A549 (cell line): ENCODE results near the gene FAM151B. TPM values are rescaled to one million over a fixed set of nuclear protein-coding genes. Genes with fewer than 3 reads are reported as not detected.

ENCODE experiments used
- ATAC-seq, 2 experiments: fragments of 200-7000 bp in 1 of 2; fragments of >200 bp in 1 of 2; cut with Nextera tagmentation in 1 of 2; cut with Tn5 transposase in 1 of 2; 3 replicates each; pipeline versions ENCODE4 v1.8.0 to v1.9.1; 2018 to 2020; ENCODE audit warnings: mild to moderate bottlenecking in 1 of 2, moderate library complexity in 1 of 2
- CTCF ChIA-PET: fragments of 300-600 bp; sonication (Branson Sonifier 250); formaldehyde crosslinking; extraction: SDS; loops from one replicate; lab custom pipeline; 2021; ENCODE audit warnings: antibody characterized with exemption, inconsistent platforms; lab: Yijun Ruan, JAX
- POLR2A ChIA-PET: fragments of 350-600 bp; formaldehyde crosslinking; extraction: SDS; loops from one replicate; lab custom pipeline; 2021; ENCODE audit warnings: antibody characterized with exemption, inconsistent platforms; lab: Yijun Ruan, JAX
- DNase-seq, 2 experiments: peaks; one replicate each; pipeline versions ENCODE4 v3.0.0 to v3.0.0-alpha.2; 2011 to 2016; ENCODE audit warnings: low read depth in 1 of 2, low spot score in 1 of 2
- FAIRE-seq: peaks from 2 replicates; lab custom pipeline; 2011; peaks lifted over from hg19 to GRCh38; lab: Jason Lieb, UNC
- H3K27ac ChIP-seq, 2 experiments: fragments of >200 bp; sonication (Bioruptor Twin); formaldehyde crosslinking; 3 replicates each; pipeline ENCODE4 v1.5.1; 2016 to 2017
- H3K4me1 ChIP-seq: fragments of >200 bp; sonication (Bioruptor Twin); formaldehyde crosslinking; 3 replicates; pipeline ENCODE4 v1.6.1; 2016
- H3K4me2 ChIP-seq: fragments of >200 bp; sonication (Bioruptor Twin); formaldehyde crosslinking; 3 replicates; pipeline ENCODE4 v1.6.1; 2016
- H3K4me3 ChIP-seq: fragments of >200 bp; sonication (Bioruptor Twin); formaldehyde crosslinking; 3 replicates; pipeline ENCODE4 v1.5.1; 2016
- H3K9me3 ChIP-seq: fragments of >200 bp; sonication (Bioruptor Twin); formaldehyde crosslinking; 3 replicates; pipeline ENCODE4 v1.6.1; 2016
- CBX8 ChIP-seq: fragments of 200-600 bp; sonication (generic); IDR thresholded peaks from 2 replicates; pipeline ENCODE4 v1.6.1; 2016
- CEBPB ChIP-seq, 2 experiments: fragments of >200 bp in 1 of 2; sonication (Bioruptor Twin) in 1 of 2; formaldehyde crosslinking in 1 of 2; IDR thresholded peaks; 2 replicates each; pipeline ENCODE4 v1.6.1; 2012 to 2016
- CHD2 ChIP-seq: fragments of 150-350 bp; IDR thresholded peaks from 2 replicates; pipeline ENCODE4 v1.6.1; 2014; ENCODE audit warnings: low read length; ENCODE audit not compliant: partially characterized antibody
- CHD4 ChIP-seq: fragments of 200-600 bp; sonication (generic); IDR thresholded peaks from 2 replicates; pipeline ENCODE4 v1.6.1; 2016; ENCODE audit warnings: antibody characterized with exemption, mild to moderate bottlenecking, borderline replicate concordance
- E2F6 ChIP-seq: IDR thresholded peaks from 2 replicates; pipeline ENCODE4 v1.6.1; 2012; ENCODE audit warnings: low read depth, borderline replicate concordance
- EHMT2 ChIP-seq: fragments of 200-600 bp; sonication (generic); IDR thresholded peaks from 2 replicates; pipeline ENCODE4 v1.6.1; 2016; ENCODE audit warnings: antibody characterized with exemption, low read depth, mild to moderate bottlenecking, moderate library complexity
- ESRRA ChIP-seq: fragments of 150-350 bp; IDR thresholded peaks from 2 replicates; pipeline ENCODE4 v1.6.1; 2014; ENCODE audit warnings: mild to moderate bottlenecking, low read length, borderline replicate concordance
- FOXS1 ChIP-seq: fragments of 250-450 bp; sonication (Bioruptor Pico); IDR thresholded peaks from 2 replicates; pipeline ENCODE4 v1.5.0; 2020; ENCODE audit warnings: mild to moderate bottlenecking, moderate library complexity
- HES2 ChIP-seq: fragments of >200 bp; sonication (Bioruptor Twin); formaldehyde crosslinking; IDR thresholded peaks from 2 replicates; pipeline ENCODE4 v1.6.1; 2016
- HEYL ChIP-seq: fragments of 250-450 bp; sonication (Bioruptor Pico); IDR thresholded peaks from 2 replicates; pipeline ENCODE4 v1.8.0; 2021; ENCODE audit warnings: mild to moderate bottlenecking, moderate library complexity
- HMGXB4 ChIP-seq: fragments of 250-450 bp; sonication (Bioruptor Pico); IDR thresholded peaks from 2 replicates; pipeline ENCODE4 v1.5.0; 2021; ENCODE audit warnings: mild to moderate bottlenecking, moderate library complexity, borderline replicate concordance
- HOXB5 ChIP-seq: fragments of 250-450 bp; sonication (Bioruptor Pico); IDR thresholded peaks from 2 replicates; pipeline ENCODE4 v1.5.0; 2020; ENCODE audit warnings: mild to moderate bottlenecking, moderate library complexity
- MAX ChIP-seq: IDR thresholded peaks from 2 replicates; pipeline ENCODE4 v1.6.1; 2012
- NPAS2 ChIP-seq: fragments of 250-450 bp; sonication (Bioruptor Pico); IDR thresholded peaks from 2 replicates; pipeline ENCODE4 v1.8.0; 2022; ENCODE audit warnings: mild to moderate bottlenecking, moderate library complexity, borderline replicate concordance
- POLR2AphosphoS2 ChIP-seq: conservative IDR thresholded peaks from 2 replicates; pipeline ENCODE4 v1.6.1; 2012; ENCODE audit warnings: low read length, improper control_type of control experiment, inconsistent platforms
- RAD21 ChIP-seq, 2 experiments: fragments of >200 bp in 1 of 2; sonication (Bioruptor Twin) in 1 of 2; formaldehyde crosslinking in 1 of 2; IDR thresholded peaks in 1 of 2; conservative IDR thresholded peaks in 1 of 2; 2 replicates in 1 of 2; 3 replicates in 1 of 2; pipeline ENCODE4 v1.6.1; 2012 to 2018; ENCODE audit warnings: inconsistent platforms in 1 of 2
- RARB ChIP-seq: fragments of 250-450 bp; sonication (Bioruptor Pico); IDR thresholded peaks from 2 replicates; pipeline ENCODE4 v1.8.0; 2021; ENCODE audit warnings: mild to moderate bottlenecking, moderate library complexity
- RCOR1 ChIP-seq: fragments of 150-350 bp; IDR thresholded peaks from 2 replicates; pipeline ENCODE4 v1.6.1; 2014; ENCODE audit warnings: antibody characterized with exemption, low read length, low read depth
- REST ChIP-seq: fragments of 200-600 bp; sonication (generic); IDR thresholded peaks from 2 replicates; pipeline ENCODE4 v1.6.1; 2016; ENCODE audit warnings: antibody characterized with exemption, mild to moderate bottlenecking, moderate library complexity
- RNF2 ChIP-seq: fragments of 200-600 bp; sonication (generic); IDR thresholded peaks from 2 replicates; pipeline ENCODE4 v1.6.1; 2016; ENCODE audit warnings: low read depth, mild to moderate bottlenecking, antibody characterized with exemption, moderate library complexity, borderline replicate concordance
- SMC3 ChIP-seq: fragments of >200 bp; sonication (Bioruptor Twin); formaldehyde crosslinking; IDR thresholded peaks from 3 replicates; pipeline ENCODE4 v1.6.1; 2018; ENCODE audit warnings: inconsistent platforms
- SREBF2 ChIP-seq: fragments of 450-650 bp; IDR thresholded peaks from 2 replicates; pipeline ENCODE4 v1.6.1; 2014; ENCODE audit warnings: mild to moderate bottlenecking, moderate library complexity
- TP53 ChIP-seq: fragments of 250-450 bp; sonication (Bioruptor Pico); IDR thresholded peaks from 2 replicates; pipeline ENCODE4 v1.5.0; 2021; ENCODE audit warnings: mild to moderate bottlenecking, moderate library complexity
- ZC3H11A ChIP-seq: fragments of 450-650 bp; IDR thresholded peaks from 2 replicates; pipeline ENCODE4 v1.6.1; 2014; ENCODE audit warnings: antibody characterized with exemption, mild to moderate bottlenecking
- ZFP36 ChIP-seq: fragments of 450-650 bp; IDR thresholded peaks from 2 replicates; pipeline ENCODE4 v1.6.1; 2014; ENCODE audit warnings: borderline replicate concordance; ENCODE audit not compliant: partially characterized antibody
- ZSCAN20 ChIP-seq: fragments of 250-450 bp; sonication (Bioruptor Pico); IDR thresholded peaks from 2 replicates; pipeline ENCODE4 v1.8.0; 2022; ENCODE audit warnings: mild to moderate bottlenecking, moderate library complexity
- WGBS: methylation state at CpG from one replicate; pipeline ENCODE4 v1.1.6; 2017; ENCODE audit errors: missing lambda C conversion rate; 5-methylcytosine and 5-hydroxymethylcytosine counted together
- polyA plus RNA-seq, 4 experiments: library from polyadenylated mRNA; depleted of rRNA in 3 of 4; stranded (reverse); fragments of >200 nt; fragmentation: RNase III in 1 of 4; extraction: RNeasy Plus Mini Kit Qiagen cat#74134 plus additional on column Dnase treatment in 1 of 4; gene quantifications; 2 replicates in 3 of 4; 3 replicates in 1 of 4; pipeline ENCODE4 v1.2.3, GENCODE V29; 2011 to 2017

FAM151B gene
- polyA plus RNA-seq, 2 of the 4 experiments (the other 2 are of a cell fraction) = 2.2 to 3.2 TPM

GRCh38 chr5:80438739-80439138, 49.2 kb upstream of the FAM151B start:
- Histone ChIP-seq H3K9me3 (no peaks in the 10 kb centered on the region), H3K27ac (no peak overlapping the region), H3K4me1 (no peaks in the 10 kb centered on the region), H3K4me2 (no peak overlapping the region), H3K4me3 (no peak overlapping the region)
- no peak for DNase-seq
- FAIRE-seq = no peak
- TF ChIP-seq HOXB5 (CRISPR knock-in tag) (no peak), HES2 (no peak), ZSCAN20 (CRISPR knock-in tag) (no peak), SMC3 (no peak)
- no peak for ATAC-seq
- ChIA-PET POLR2A (no interaction called here), CTCF (no interaction called here)
- 86% methylated on average over 4 of the region's 4 CpGs for WGBS

- DNase-seq = no peak
- no peaks in the 10 kb centered on the region for H3K4me1 ChIP-seq
- no peak overlapping the region for H3K4me3 ChIP-seq
- no peak for FAIRE-seq
- H3K27ac ChIP-seq = no peak overlapping the region
- ChIA-PET POLR2A (no interaction called here), CTCF (no interaction called here)
- H3K9me3 ChIP-seq = no peaks in the 10 kb centered on the region
- ATAC-seq = no peak
- TF ChIP-seq MAX = no peak
- TF ChIP-seq ZSCAN20 (CRISPR knock-in tag) = no peak
- TF ChIP-seq RARB (CRISPR knock-in tag) = no peak
- TF ChIP-seq E2F6 = no peak
- TF ChIP-seq HMGXB4 (CRISPR knock-in tag) = no peak
- TF ChIP-seq TP53 (CRISPR knock-in tag) = no peak
- no peak for TF ChIP-seq EHMT2
- TF ChIP-seq RCOR1 = no peak
- no peak for TF ChIP-seq CHD4
- no peak for TF ChIP-seq SREBF2
- TF ChIP-seq HEYL (CRISPR knock-in tag) = no peak
- no peak for TF ChIP-seq NPAS2
- no peak for TF ChIP-seq CBX8
- TF ChIP-seq RNF2 = no peak
- no peak for TF ChIP-seq RAD21 (conservative IDR thresholded peaks at IDR 0.05 in 1 of 2, IDR thresholded peaks at IDR 0.05 in 1 of 2)
- TF ChIP-seq CEBPB (IDR thresholded peaks at IDR 0.05) = no peak
- no peak for TF ChIP-seq POLR2AphosphoS2
- no peak for TF ChIP-seq CHD2
- TF ChIP-seq ESRRA = no peak
- no peak for TF ChIP-seq FOXS1
- no peak overlapping the region for H3K4me2 ChIP-seq
Observed at GRCh38 chr5:80439213-80439612, 48.7 kb upstream of the FAM151B start.

GRCh38 chr5:80442742-80443141, 45.2 kb upstream of the FAM151B start:
- DNase-seq = no peak
- ATAC-seq = no peak
- no peak for FAIRE-seq
- Histone ChIP-seq H3K27ac (no peak overlapping the region), H3K4me3 (no peak overlapping the region), H3K9me3 (no peaks in the 10 kb centered on the region), H3K4me1 (no peaks in the 10 kb centered on the region), H3K4me2 (no peak overlapping the region)
- ChIA-PET POLR2A (no interaction called here), CTCF (no interaction called here)
- TF ChIP-seq RNF2 (no peak), RAD21 (conservative IDR thresholded peaks at IDR 0.05 in 1 of 2, IDR thresholded peaks at IDR 0.05 in 1 of 2) (no peak), HMGXB4 (CRISPR knock-in tag) (no peak), ZFP36 (no peak), REST (no peak), ZC3H11A (no peak)
